ENCODE results near the gene CD84.
"Not testable (repeated sequence)": the region's sequence is repeated elsewhere in the genome, so short reads cannot be mapped to it uniquely, and the experiment has no call there.

CD84 gene

DNA sequence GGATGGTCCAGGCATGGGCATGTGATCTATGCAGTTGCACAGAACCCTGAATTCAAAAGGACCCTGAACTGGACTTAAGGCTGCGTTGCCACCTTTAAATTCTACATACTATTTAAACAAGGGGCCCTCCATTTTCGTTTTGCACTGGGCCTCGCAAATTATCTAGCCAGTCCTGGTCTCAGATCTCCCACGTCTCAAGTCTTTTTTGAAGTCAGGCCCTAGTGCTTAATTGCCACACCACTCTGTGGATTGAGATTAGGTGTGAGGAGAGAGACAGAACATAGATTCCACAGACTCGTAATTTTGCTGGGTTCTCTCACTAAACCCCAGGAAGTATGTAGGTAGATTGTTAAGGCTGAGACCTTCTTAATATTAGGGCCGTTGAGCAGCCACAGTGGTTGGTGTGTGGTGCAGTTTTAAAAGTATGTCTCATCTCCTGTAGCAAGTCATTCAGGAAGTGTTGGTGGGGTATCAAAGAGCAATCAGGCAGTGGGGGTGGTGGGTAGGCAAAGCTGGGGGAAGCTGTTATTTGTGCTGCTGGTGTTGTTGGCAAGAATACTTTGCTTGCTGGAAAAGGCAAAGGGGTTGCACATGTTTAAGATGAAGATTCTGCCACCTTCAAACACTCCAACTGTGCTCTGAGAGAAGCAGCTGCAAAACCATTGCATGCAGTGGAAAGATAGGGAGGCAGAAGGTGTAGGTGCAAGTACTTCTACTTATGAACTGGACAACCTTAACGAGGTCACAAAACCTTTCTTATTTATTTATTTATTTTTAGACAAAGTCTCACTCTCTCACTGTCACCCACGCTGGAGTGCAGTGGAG lies 11.2 kb downstream of the CD84 start:
- peak; percentile 56 for DNase-seq

DNA sequence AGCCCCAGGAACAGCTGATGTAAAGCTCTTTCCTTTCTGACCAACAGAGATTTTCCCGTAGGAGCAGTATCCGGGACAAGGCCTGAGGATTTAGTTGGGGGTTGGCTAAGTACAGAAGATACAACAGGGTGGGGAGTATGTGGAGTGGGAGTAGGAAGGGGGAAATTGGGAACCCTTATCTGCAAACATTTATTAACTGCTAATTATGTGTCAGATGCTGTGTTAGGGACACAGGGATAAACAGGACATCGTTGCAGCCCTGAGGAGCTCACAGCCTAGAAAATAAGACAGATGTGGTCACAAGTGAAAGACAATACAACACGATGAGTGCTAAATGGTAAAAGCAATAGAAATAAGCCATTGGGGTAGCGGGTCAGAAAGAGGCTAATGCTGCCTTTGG lies 12.0 kb downstream of the CD84 start:
- no peak for DNase-seq

GRCh38 chr1:160565564-160565963 lies 13.7 kb downstream of the CD84 start:
- no peak for DNase-seq

DNA sequence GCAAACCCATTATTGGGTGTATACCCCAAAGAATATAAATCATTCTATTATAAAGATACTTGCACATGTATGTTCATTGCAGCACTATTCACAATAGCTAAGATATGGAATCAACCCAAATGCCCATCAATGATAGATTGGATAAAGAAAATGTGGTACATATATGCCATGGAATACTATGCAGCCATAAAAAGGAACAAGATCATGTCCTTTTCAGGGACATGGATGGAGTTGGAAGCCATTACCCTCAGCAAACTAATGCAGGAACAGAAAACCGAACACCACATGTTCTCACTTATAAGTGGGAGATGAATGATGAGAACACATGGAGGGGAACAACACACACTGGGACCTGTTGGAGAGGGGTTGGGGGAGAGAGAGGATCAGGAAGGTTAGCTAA lies 16.1 kb downstream of the CD84 start:
- DNase-seq = not testable (repeated sequence)

DNA sequence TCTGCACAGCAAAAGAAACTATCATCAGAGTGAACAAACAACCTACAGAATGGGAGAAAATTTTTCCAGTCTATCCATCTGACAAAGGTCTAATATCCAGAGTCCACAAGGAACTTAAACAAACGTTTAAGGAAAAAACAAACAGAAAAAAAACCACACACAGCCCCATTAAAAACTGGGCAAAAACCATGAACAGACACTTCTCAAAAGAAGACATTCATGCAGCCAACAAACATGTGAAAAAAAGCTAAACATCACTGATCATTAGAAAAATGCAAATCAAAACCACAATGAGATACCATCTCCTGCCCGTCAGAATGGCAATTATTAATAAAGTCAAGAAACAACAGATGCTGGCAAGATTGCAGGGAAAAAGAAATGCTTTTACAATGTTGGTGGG lies 16.6 kb downstream of the CD84 start:
- not testable (repeated sequence) for DNase-seq

DNA sequence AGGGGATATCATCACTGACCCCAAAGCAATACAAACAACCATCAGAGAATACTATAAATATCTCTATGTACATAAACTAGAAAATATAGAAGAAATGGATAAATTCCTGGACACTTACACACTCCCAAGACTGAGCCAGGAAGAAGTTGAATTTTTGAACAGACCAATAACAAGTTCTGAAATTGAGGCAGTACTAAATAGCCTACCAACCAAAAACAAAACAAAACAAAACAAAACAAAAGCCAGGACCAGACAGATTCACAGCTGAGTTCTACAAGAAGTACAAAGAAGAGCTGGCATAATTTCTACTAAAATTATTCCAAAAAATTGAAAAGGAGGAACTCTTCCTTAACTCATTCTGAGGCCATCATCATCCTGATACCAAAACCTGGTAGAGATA lies 18.5 kb downstream of the CD84 start:
- no peak for DNase-seq

DNA sequence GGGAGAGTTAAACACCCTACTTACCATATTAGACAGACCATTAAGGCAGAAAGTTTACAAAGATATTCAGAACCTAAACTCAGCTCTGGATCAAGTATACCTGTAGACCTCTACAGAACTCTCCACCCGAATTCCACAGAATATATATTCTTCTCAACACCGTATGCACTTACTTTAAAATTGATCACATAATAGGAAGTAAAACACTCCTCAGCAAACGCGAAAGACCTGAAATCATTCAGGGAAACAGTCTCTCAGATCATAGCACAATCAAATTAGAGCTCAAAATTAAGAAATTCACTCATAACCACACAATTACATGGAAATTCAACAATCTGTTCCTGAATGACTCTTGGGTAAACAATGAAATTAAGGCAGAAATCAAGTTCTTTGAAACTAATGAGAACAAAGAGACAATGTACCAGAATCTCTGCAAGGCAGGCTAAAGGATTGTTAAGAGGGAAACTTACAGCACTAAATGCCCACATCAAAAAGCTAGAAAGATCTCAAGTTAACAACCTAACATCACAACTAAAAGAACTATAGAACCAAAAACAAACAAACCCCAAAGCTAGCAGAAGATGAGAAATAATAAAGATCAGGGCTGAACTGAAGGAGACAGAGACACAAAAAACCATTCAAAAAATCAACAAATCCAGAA lies 19.1 kb downstream of the CD84 start:
- no peak for DNase-seq

DNA sequence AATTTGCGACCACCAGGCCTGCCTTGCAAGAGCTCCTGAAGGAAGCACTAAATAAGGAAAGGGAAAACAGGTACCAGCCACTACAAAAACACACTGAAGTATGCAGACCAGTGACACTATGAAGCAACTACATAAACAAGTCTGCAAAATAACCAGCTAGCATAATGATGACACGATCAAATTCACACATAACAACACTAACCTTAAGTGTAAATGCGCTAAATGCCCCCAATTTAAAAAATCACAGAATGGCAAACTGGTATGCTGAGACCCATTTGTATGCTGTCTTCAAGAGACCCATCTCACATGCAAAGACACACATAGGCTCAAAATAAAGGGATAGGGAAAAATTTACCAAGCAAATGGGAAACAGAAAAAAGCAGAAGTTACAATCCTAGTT lies 19.9 kb downstream of the CD84 start:
- not testable (repeated sequence) for DNase-seq

- no peak for DNase-seq
Measured at GRCh38 chr1:160558660-160559380, 20.5 kb downstream of the CD84 start.

GRCh38 chr1:160553778-160554177 lies 25.5 kb downstream of the CD84 start:
- DNase-seq = no peak

DNA sequence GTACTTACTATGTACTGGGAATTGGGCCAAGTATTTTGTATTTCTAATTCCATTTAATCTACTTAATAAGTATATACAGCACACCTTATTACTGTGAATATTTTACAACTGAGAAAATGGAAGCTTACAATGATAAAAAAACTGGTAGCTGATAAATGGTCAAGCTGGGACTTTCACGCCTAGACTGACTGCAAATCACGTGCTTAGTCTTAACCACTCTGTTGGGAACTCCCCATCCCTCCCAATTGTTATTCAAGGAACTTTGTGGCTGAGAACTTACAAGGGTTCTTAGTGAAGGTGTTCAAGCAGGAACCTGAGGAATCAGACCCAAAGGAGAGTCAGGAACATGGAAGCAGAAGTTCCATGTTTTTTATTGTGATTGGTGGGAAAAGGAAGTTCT lies 26.9 kb downstream of the CD84 start:
- no peak for DNase-seq

DNA sequence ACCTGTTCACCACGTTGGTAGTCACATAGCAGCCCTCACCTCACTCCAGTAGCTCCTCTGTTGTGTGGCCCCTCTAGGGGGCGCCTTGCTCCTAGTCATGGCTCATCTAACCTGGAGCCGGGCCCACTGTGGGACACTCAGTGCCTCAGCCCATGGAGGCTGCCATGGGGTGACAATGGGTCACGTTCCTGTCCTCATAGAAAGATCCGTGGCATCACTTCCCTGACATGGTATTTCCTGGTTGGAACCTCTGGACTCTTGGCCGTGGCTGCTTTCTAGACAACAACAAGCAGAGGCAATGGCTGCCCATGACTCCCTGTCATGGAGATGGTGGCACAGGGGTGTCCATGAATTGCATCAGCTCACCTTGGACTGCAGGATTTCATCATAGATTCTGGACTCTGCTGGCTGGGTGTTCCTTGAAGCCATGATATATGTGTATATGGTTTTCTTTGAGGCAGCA lies 28.7 kb downstream of the CD84 start:
- peak; percentile 66 for DNase-seq

DNA sequence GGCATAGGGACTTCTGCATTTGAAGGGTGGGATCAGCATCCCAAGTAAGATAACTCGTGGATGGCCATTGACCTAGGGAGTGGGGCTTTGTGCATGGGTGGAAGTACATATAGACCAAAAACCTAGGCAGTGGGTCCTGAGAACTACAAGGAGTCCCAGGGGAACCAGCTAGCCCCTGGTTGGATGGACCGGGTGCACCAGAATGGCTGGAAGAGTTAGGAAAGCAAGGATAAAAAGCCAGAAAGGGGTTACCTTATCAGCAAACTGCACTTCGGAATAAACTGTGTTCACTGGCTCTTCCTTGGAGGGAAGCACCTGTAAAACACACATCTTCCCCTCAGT lies 29.7 kb downstream of the CD84 start:
- no peak for DNase-seq

DNA sequence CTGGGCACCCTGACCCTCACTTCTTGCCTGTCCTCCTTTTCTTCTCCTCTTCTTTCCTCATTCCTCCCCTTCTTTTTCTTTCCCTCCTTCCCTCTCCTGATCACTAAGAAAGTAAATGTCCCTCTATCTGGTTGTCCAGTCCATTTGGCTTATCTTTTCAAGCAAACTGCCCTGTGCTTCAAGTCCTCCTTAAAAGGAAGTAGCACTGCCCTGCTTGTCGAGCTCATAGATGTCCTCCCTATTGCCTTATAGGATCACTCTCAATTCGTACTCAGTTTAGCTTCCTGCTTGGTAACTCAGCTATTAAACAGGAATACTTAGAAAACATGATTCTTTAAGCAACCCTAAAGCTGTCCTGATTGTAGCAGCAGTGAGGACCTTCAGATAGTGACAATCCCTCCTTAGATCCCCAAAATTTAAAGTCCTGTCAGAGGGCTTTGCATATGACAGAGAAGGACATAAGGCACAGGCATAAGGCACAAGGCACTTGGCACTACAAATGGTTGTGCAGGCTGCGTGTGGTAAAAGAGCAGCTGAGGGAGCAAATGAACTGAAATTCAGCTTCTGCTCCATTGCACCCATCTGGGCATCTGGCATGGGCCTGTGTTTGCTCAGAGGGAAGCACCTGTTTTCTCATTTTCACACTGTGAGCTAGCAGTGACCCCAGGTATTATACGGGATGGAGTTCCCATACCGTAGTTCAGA lies 30.2 kb downstream of the CD84 start:
- no peak for DNase-seq

GRCh38 chr1:160548183-160548582 lies 31.1 kb downstream of the CD84 start:
- DNase-seq = no peak

GRCh38 chr1:160547422-160547821 lies 31.9 kb downstream of the CD84 start:
- no peak for DNase-seq

DNA sequence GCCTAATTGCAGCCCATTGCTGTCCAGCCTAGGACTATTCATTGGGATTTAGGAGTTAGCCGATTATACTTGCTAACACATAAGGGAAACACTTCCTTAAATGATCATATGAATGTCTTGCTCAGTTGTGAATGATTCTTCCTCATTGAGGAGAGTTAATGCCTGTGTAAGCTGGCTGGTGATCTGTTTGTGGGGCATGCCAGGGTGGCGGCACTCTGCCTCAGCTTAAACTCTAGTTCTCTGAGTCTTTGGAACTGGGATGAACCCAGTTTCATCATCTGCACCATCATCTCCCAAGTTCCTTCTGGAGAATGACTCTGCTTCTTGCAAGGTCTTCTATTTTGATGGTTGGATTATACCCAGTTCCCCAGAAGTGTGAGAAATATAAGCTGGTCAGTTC lies 32.4 kb downstream of the CD84 start:
- no peak for DNase-seq

GRCh38 chr1:160544647-160545046 lies 34.6 kb downstream of the CD84 start:
- DNase-seq = no peak

- DNase-seq = no peak
Measured at GRCh38 chr1:160542303-160542945, 36.9 kb downstream of the CD84 start.

GRCh38 chr1:160541622-160542302 lies 37.5 kb downstream of the CD84 start:
- DNase-seq = no peak

- no peak for DNase-seq
Measured at GRCh38 chr1:160540859-160541233, 38.5 kb downstream of the CD84 start.

Measured in stimulated activated CD4-positive, alpha-beta T cell treated with anti-CD3 and anti-CD28 coated beads, Interleukin-4, amount 100 ng/mL, for 1 hour (primary cell).